Left lung (tissue), 10 donors: ENCODE measurements around the gene ZMYND8. TPM values are rescaled to one million over a fixed set of nuclear protein-coding genes. Genes with fewer than 3 reads are reported as not detected.
"Not testable (repeated sequence)": the region's sequence is repeated elsewhere in the genome, so short reads cannot be mapped to it uniquely, and the experiment has no call there.

Experiments
- ATAC-seq: fragments of 200-7000 bp; cut with Tn5 transposase; one replicate; pipeline ENCODE4 v1.9.1; 2020; ENCODE audit warnings: moderate library complexity
- DNase-seq, 4 donors: peaks; one replicate each; pipeline ENCODE4 v3.0.0-alpha.2; 2013 to 2020
- H3K27ac ChIP-seq, 2 donors: fragments of 200-600 bp; sonication (generic) in 1 of 2; one replicate each; pipeline versions ENCODE4 v1.5.0 to v1.8.0; 2020 to 2021
- H3K27me3 ChIP-seq, 2 donors: fragments of 200-600 bp; sonication (generic) in 1 of 2; one replicate each; pipeline versions ENCODE4 v1.5.0 to v1.8.0; 2020 to 2021
- H3K36me3 ChIP-seq, 2 donors: fragments of 200-600 bp; sonication (generic) in 1 of 2; one replicate each; pipeline versions ENCODE4 v1.5.0 to v1.8.0; 2020 to 2021
- H3K4me1 ChIP-seq, 2 donors: fragments of 200-600 bp; one replicate each; pipeline ENCODE4 v1.8.0; 2021
- H3K4me3 ChIP-seq, 2 donors: fragments of 200-600 bp; sonication (generic) in 1 of 2; one replicate each; pipeline versions ENCODE4 v1.5.0 to v1.8.0; 2020 to 2021; ENCODE audit warnings: mild to moderate bottlenecking in 1 of 2
- H3K9me3 ChIP-seq, 2 donors: fragments of 200-600 bp; sonication (generic) in 1 of 2; one replicate each; pipeline versions ENCODE4 v1.5.0 to v1.8.0; 2020 to 2021
- intact Hi-C, 2 donors: fragments of 100-400 bp; cut with DNase I; formaldehyde crosslinking; loops; one replicate each; pipeline versions ENCODE4 v1.11.2 to v1.14.2; 2022
- polyA plus RNA-seq, 6 donors: library from polyadenylated mRNA; unstranded; fragments of 120-200 nt; gene quantifications; one replicate each; pipeline ENCODE4 v1.2.1, GENCODE V29; 2013; ENCODE audit not compliant: insufficient read length in 6 of 6
- total RNA-seq, 2 donors: library from RNA; stranded (reverse); fragmentation: NEBNext Ultra II Directional; extraction: Animal tissue kit (Norgen Biotek cat#: 25700); gene quantifications; one replicate each; pipeline ENCODE4 v1.2.1, GENCODE V29; 2021
- TF ChIP-seq, protein P1 (sequence below), 2 donors: fragments of 200-600 bp; sonication (generic) in 1 of 2; IDR thresholded peaks; one replicate each; pipeline versions ENCODE4 v1.5.0 to v1.8.0; 2021; ENCODE audit warnings: antibody characterized with exemption in 2 of 2
- donor health status: DM: no; HTN: yes; CAD: no.
- donor health status: DM: no; HTN: no; CAD: no.

Gene ZMYND8
- total and polyA plus RNA-seq, 8 donors = 38.9 to 50.8 (median 42.4) TPM

- Histone ChIP-seq H3K27me3 (no peaks in the 10 kb centered on the region), H3K4me1 (peaks cover 0 to 2% of the 10 kb centered on the region in 2 donors), H3K36me3 (peaks cover 0 to 76% of the 10 kb centered on the region in 2 donors), H3K9me3 (no peaks in the 10 kb centered on the region), H3K4me3 (no peak overlapping the region), H3K27ac (no peak overlapping the region)
- intact Hi-C loops = no loop called here
- no peak for ATAC-seq
- TF ChIP-seq, protein P1, sequence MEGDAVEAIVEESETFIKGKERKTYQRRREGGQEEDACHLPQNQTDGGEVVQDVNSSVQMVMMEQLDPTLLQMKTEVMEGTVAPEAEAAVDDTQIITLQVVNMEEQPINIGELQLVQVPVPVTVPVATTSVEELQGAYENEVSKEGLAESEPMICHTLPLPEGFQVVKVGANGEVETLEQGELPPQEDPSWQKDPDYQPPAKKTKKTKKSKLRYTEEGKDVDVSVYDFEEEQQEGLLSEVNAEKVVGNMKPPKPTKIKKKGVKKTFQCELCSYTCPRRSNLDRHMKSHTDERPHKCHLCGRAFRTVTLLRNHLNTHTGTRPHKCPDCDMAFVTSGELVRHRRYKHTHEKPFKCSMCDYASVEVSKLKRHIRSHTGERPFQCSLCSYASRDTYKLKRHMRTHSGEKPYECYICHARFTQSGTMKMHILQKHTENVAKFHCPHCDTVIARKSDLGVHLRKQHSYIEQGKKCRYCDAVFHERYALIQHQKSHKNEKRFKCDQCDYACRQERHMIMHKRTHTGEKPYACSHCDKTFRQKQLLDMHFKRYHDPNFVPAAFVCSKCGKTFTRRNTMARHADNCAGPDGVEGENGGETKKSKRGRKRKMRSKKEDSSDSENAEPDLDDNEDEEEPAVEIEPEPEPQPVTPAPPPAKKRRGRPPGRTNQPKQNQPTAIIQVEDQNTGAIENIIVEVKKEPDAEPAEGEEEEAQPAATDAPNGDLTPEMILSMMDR (IDR thresholded peaks at IDR 0.05) = no peak
- no peak for DNase-seq
Measured at GRCh38 chr20:47210470-47210869, 146.0 kb downstream of the ZMYND8 start.

DNA sequence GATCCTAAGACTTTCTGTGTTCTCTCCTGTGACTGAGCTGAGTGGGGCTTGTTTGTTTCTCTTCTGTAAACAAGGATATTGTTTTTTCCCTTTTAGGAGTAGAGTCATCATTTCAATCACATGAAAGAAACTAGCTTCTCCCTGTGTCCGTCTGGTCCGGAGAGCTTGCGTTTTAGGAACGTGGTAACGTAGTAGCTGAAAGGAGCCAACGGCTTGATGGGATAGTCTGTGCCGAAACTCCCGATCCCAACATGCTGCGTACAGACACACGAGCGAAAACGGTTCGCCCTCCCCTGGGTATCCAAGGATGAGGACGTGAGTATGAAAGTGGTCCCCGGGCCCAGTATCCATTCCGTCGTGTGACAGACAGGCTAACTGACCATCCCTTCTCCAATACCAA lies 146.5 kb downstream of the ZMYND8 start:
- Histone ChIP-seq H3K36me3 (peaks cover 0 to 71% of the 10 kb centered on the region in 2 donors), H3K4me1 (peaks cover 0 to 4% of the 10 kb centered on the region in 2 donors), H3K4me3 (no peak overlapping the region), H3K9me3 (no peaks in the 10 kb centered on the region), H3K27ac (no peak overlapping the region), H3K27me3 (no peaks in the 10 kb centered on the region)
- TF ChIP-seq, protein P1 (IDR thresholded peaks at IDR 0.05) = no peak
- intact Hi-C loops = no loop called here
- DNase-seq (no peak), ATAC-seq (no peak)

DNA sequence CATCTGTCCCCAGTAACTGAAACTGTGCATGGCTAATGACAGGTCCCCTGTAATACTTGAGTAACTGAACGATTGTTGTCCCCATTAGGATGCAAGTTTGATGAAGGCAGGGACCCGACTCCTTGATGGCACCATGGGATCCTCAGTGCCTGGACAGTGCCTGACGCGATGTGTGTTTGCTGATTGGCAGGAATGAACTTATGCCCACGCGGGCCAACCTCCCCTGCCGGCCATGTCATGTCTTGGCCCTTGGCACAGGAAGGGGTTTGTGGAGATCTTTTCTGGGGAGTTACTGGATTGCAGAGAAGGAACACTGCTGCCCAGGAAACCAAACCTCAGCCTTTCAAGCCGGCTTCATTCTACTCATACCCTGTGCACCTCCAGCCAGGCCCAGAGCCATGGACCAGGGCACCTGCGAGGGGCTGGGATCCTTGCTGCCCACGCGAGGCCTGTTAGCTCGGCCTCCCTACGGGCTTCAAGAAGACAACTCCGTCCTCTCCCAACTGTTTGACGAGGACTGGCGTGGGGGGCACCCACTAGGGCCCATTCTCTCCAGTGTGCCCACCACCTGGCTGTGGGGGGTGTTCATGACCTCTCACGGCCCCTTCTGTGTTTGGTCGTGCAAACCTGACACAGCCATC lies 147.8 kb downstream of the ZMYND8 start:
- H3K4me1 ChIP-seq = peaks cover 0 to 4% of the 10 kb centered on the region in 2 donors
- no peak overlapping the region for H3K4me3 ChIP-seq
- H3K27ac ChIP-seq = no peak overlapping the region
- no peaks in the 10 kb centered on the region for H3K9me3 ChIP-seq
- ATAC-seq (no peak), DNase-seq (no peak)
- intact Hi-C loops = no loop called here
- TF ChIP-seq, protein P1 (IDR thresholded peaks at IDR 0.05) = no peak
- H3K36me3 ChIP-seq = peaks cover 0 to 57% of the 10 kb centered on the region in 2 donors
- H3K27me3 ChIP-seq = no peaks in the 10 kb centered on the region

DNA sequence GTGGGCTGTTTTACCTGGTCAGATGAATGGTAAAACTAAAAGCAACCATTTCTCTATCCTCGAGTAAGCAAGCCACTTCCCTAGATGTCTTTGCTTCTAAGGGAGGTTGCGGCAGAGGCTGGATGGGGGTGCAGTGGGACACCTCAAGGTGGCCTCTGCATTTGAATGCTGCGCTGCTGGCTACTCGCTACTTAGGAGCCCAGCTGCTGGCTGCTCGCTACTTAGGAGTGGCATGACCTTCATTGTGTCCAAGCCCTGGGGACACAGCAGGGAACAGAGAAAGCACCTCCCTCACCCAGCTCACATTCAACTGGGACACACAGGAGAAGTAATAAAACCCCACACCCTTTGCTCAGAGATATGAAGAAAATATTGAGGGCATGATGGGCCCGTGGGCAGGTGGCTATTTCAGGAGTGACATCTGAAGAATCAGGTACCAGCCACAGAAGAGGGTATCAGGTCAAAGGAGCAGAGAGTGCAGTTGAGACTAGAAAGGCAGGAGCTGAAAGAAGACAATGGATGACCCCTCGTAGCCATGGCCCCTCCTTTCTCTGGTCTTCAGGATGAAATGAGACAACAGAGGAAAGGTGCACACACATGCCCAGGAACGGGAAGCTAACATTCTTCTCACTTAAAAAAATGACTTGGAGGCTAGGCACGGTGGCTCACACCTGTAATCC lies 149.4 kb downstream of the ZMYND8 start:
- Histone ChIP-seq H3K36me3 (peaks cover 0 to 42% of the 10 kb centered on the region in 2 donors), H3K27ac (no peak overlapping the region), H3K4me1 (peaks cover 0 to 4% of the 10 kb centered on the region in 2 donors), H3K27me3 (no peaks in the 10 kb centered on the region), H3K4me3 (no peak overlapping the region), H3K9me3 (no peaks in the 10 kb centered on the region)
- DNase-seq = no peak
- ATAC-seq = no peak
- TF ChIP-seq, protein P1 (IDR thresholded peaks at IDR 0.05) = no peak
- intact Hi-C loops = no loop called here

DNA sequence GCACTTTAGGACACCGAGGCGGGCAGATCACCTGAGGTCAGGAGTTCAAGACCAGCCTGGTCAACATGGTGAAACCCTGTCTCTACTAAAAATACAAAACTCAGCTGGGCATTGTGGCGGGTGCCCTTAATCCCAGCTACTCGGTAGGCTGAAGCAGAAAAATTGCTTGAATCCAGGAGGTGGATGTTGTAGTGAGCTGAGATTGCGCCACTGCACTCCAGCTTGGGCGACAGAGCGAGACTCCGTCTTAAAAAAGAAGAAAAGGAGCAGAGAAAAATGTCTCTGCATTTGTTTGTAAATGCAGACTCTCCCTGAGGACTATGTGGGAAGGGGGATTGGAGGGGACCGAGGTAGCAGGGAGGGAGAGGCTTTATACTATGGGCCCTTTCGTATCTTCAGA lies 149.9 kb downstream of the ZMYND8 start:
- peaks cover 0 to 36% of the 10 kb centered on the region in 2 donors for H3K36me3 ChIP-seq
- H3K4me3 ChIP-seq, intact Hi-C loops, H3K4me1 ChIP-seq, H3K27me3 ChIP-seq, H3K9me3 ChIP-seq, H3K27ac ChIP-seq, DNase-seq, ATAC-seq: not testable (repeated sequence)
